ENCODE results near the gene NBPF3. TPM values are rescaled to one million over a fixed set of nuclear protein-coding genes. Genes with fewer than 3 reads are reported as not detected.

Gene NBPF3
- total RNA-seq, 2 experiments from 2014 or later: 6.1 to 6.2 TPM

GRCh38 chr1:21490774-21491487 is 51.0 kb downstream of the NBPF3 start:
- no peaks in the 10 kb centered on the region for H3K36me3 Mint-ChIP-seq (ENCODE audit: low read depth)
- peak; percentile 21 for DNase-seq
- H3K4me1 Mint-ChIP-seq: peaks cover 11% of the 10 kb centered on the region
- peaks cover 18% of the 10 kb centered on the region for H3K27me3 Mint-ChIP-seq
- no peak overlapping the region for H3K27ac Mint-ChIP-seq
- ChIA-PET CTCF (interaction anchor here (0.8 to 1.4 kb wide), 2 partner anchors 9 to 70 kb away, joined by 3 read pairs; no protein-coding TSS in a partner anchor), POLR2A (no interaction called here)
- H3K4me3 Mint-ChIP-seq: no peak overlapping the region
- no peaks in the 10 kb centered on the region for H3K9me3 Mint-ChIP-seq

GRCh38 chr1:21491488-21492355 is 51.8 kb downstream of the NBPF3 start:
- no peak overlapping the region for H3K4me3 Mint-ChIP-seq
- no peak for DNase-seq
- peaks cover 11% of the 10 kb centered on the region for H3K4me1 Mint-ChIP-seq
- no peak overlapping the region for H3K27ac Mint-ChIP-seq
- H3K36me3 Mint-ChIP-seq (ENCODE audit: low read depth): no peaks in the 10 kb centered on the region
- POLR2A ChIA-PET: no interaction called here
- H3K27me3 Mint-ChIP-seq: peaks cover 18% of the 10 kb centered on the region
- CTCF ChIA-PET: interaction anchor here (0.8 kb wide), 1 partner anchor 69 kb away, joined by 3 read pairs; no protein-coding TSS in a partner anchor
- H3K9me3 Mint-ChIP-seq: no peaks in the 10 kb centered on the region

- no peak overlapping the region for H3K4me3 Mint-ChIP-seq
- peaks cover 11% of the 10 kb centered on the region for H3K4me1 Mint-ChIP-seq
- H3K9me3 Mint-ChIP-seq: no peaks in the 10 kb centered on the region
- H3K27me3 Mint-ChIP-seq: peaks cover 18% of the 10 kb centered on the region
- no peaks in the 10 kb centered on the region for H3K36me3 Mint-ChIP-seq (ENCODE audit: low read depth)
- H3K27ac Mint-ChIP-seq: no peak overlapping the region
- no peak for DNase-seq
- POLR2A ChIA-PET: no interaction called here
- CTCF ChIA-PET: no interaction called here
Measured at GRCh38 chr1:21492356-21492625, 52.4 kb downstream of the NBPF3 start.

GRCh38 chr1:21494196-21494595 is 54.3 kb downstream of the NBPF3 start:
- H3K27ac Mint-ChIP-seq: no peak overlapping the region
- CTCF ChIA-PET: no interaction called here
- no peak for DNase-seq
- POLR2A ChIA-PET: no interaction called here
- H3K27me3 Mint-ChIP-seq: peaks cover 11% of the 10 kb centered on the region
- H3K9me3 Mint-ChIP-seq: no peaks in the 10 kb centered on the region
- H3K4me1 Mint-ChIP-seq: peaks cover under 1% of the 10 kb centered on the region
- H3K4me3 Mint-ChIP-seq: no peak overlapping the region
- no peaks in the 10 kb centered on the region for H3K36me3 Mint-ChIP-seq (ENCODE audit: low read depth)

- Mint-ChIP-seq H3K4me1 (no peaks in the 10 kb centered on the region), H3K27me3 (peaks cover 11% of the 10 kb centered on the region), H3K27ac (no peak overlapping the region), H3K4me3 (no peak overlapping the region), H3K36me3 (ENCODE audit: low read depth) (no peaks in the 10 kb centered on the region), H3K9me3 (no peaks in the 10 kb centered on the region)
- ChIA-PET POLR2A (interaction anchor here (0.6 kb wide), 1 partner anchor 1145 kb away, joined by 3 read pairs; no protein-coding TSS in a partner anchor), CTCF (no interaction called here)
- no peak for DNase-seq
Measured at GRCh38 chr1:21495225-21495820, 55.4 kb downstream of the NBPF3 start.

- Mint-ChIP-seq H3K27ac (no peak overlapping the region), H3K4me3 (no peak overlapping the region), H3K27me3 (peaks cover 11% of the 10 kb centered on the region), H3K36me3 (ENCODE audit: low read depth) (no peaks in the 10 kb centered on the region), H3K9me3 (no peaks in the 10 kb centered on the region), H3K4me1 (no peaks in the 10 kb centered on the region)
- no peak for DNase-seq
- ChIA-PET POLR2A (interaction anchor here (0.6 kb wide), 1 partner anchor 1144 kb away, joined by 3 read pairs; no protein-coding TSS in a partner anchor), CTCF (interaction anchor here (0.6 to 1.0 kb wide), 2 partner anchors 354 to 383 kb away, joined by 3 read pairs; no protein-coding TSS in a partner anchor)
Measured at GRCh38 chr1:21496063-21496462, 56.1 kb downstream of the NBPF3 start.

GRCh38 chr1:21496886-21497285 is 56.9 kb downstream of the NBPF3 start:
- Mint-ChIP-seq H3K4me3 (no peak overlapping the region), H3K36me3 (ENCODE audit: low read depth) (no peaks in the 10 kb centered on the region), H3K9me3 (no peaks in the 10 kb centered on the region), H3K27ac (no peak overlapping the region), H3K27me3 (peaks cover 14% of the 10 kb centered on the region), H3K4me1 (no peaks in the 10 kb centered on the region)
- ChIA-PET CTCF (interaction anchor here (1.0 kb wide), 1 partner anchor 354 kb away, joined by 3 read pairs; no protein-coding TSS in a partner anchor), POLR2A (no interaction called here)
- no peak for DNase-seq

- Mint-ChIP-seq H3K36me3 (ENCODE audit: low read depth) (no peaks in the 10 kb centered on the region), H3K4me1 (no peaks in the 10 kb centered on the region), H3K27me3 (peaks cover 9% of the 10 kb centered on the region), H3K9me3 (no peaks in the 10 kb centered on the region), H3K4me3 (no peak overlapping the region), H3K27ac (no peak overlapping the region)
- ChIA-PET POLR2A (no interaction called here), CTCF (no interaction called here)
- DNase-seq: no peak
Measured at GRCh38 chr1:21497466-21498061, 57.6 kb downstream of the NBPF3 start.

- CTCF ChIA-PET: interaction anchor here (1.3 kb wide), 1 partner anchor 9 kb away, joined by 3 read pairs; no protein-coding TSS in a partner anchor
- Mint-ChIP-seq H3K27me3 (peaks cover 3% of the 10 kb centered on the region), H3K27ac (no peak overlapping the region), H3K4me1 (no peaks in the 10 kb centered on the region), H3K36me3 (ENCODE audit: low read depth) (no peaks in the 10 kb centered on the region), H3K4me3 (no peak overlapping the region), H3K9me3 (no peaks in the 10 kb centered on the region)
- POLR2A ChIA-PET: no interaction called here
- DNase-seq: no peak
Measured at GRCh38 chr1:21499283-21499950, 59.5 kb downstream of the NBPF3 start.

- Mint-ChIP-seq H3K4me1 (peaks cover 2% of the 10 kb centered on the region), H3K4me3 (no peak overlapping the region), H3K27me3 (peaks cover 23% of the 10 kb centered on the region), H3K36me3 (ENCODE audit: low read depth) (no peaks in the 10 kb centered on the region), H3K27ac (no peak overlapping the region), H3K9me3 (no peaks in the 10 kb centered on the region)
- POLR2A ChIA-PET: no interaction called here
- CTCF ChIA-PET: no interaction called here
- no peak for DNase-seq
Measured at GRCh38 chr1:21503706-21504377, 63.9 kb downstream of the NBPF3 start.

GRCh38 chr1:21506804-21507203 is 66.9 kb downstream of the NBPF3 start:
- DNase-seq: no peak
- H3K4me3 Mint-ChIP-seq: no peak overlapping the region
- ChIA-PET POLR2A (no interaction called here), CTCF (interaction anchor here (0.7 kb wide), 1 partner anchor 13 kb away, joined by 3 read pairs; no protein-coding TSS in a partner anchor)
- H3K9me3 Mint-ChIP-seq: no peaks in the 10 kb centered on the region
- no peaks in the 10 kb centered on the region for H3K36me3 Mint-ChIP-seq (ENCODE audit: low read depth)
- no peak overlapping the region for H3K27ac Mint-ChIP-seq
- peaks cover 6% of the 10 kb centered on the region for H3K4me1 Mint-ChIP-seq
- H3K27me3 Mint-ChIP-seq: peaks cover 41% of the 10 kb centered on the region
